HepG2 (cell line): ENCODE measurements around the gene UST.

Experiments
- BHLHE40 ChIP-seq: IDR thresholded peaks from 2 replicates; pipeline ENCODE4 v1.6.1; 2011; ENCODE audit warnings: low read length, improper control_type of control experiment
- CBX5 ChIP-seq: sonication (generic); formaldehyde crosslinking; IDR thresholded peaks from 2 replicates; pipeline ENCODE4 v1.4.0; 2020; ENCODE audit warnings: missing genetic modification reagents, borderline replicate concordance
- EED ChIP-seq: sonication (generic); formaldehyde crosslinking; IDR thresholded peaks from 2 replicates; pipeline ENCODE4 v1.5.0; 2020; ENCODE audit warnings: mild to moderate bottlenecking, missing genetic modification reagents
- NR2C2 ChIP-seq: sonication (generic); formaldehyde crosslinking; IDR thresholded peaks from 2 replicates; pipeline ENCODE4 v1.4.0; 2020; ENCODE audit warnings: missing genetic modification reagents, mild to moderate bottlenecking, moderate library complexity, borderline replicate concordance
- RAD21 ChIP-seq: fragments of 450-650 bp; formaldehyde crosslinking; IDR thresholded peaks from 2 replicates; pipeline ENCODE4 v1.5.0; 2020; ENCODE audit warnings: mild to moderate bottlenecking
- TAF1 ChIP-seq: sonication (generic); formaldehyde crosslinking; IDR thresholded peaks from 2 replicates; pipeline ENCODE4 v1.4.0; 2020; ENCODE audit warnings: missing genetic modification reagents
- ZNF883 ChIP-seq: sonication (generic); formaldehyde crosslinking; IDR thresholded peaks from 2 replicates; pipeline ENCODE4 v1.5.1; 2020; ENCODE audit warnings: mild to moderate bottlenecking, missing genetic modification reagents; ENCODE audit errors: not compliant biosample characterization
- TF ChIP-seq, protein P1 (sequence below): sonication (generic); formaldehyde crosslinking; IDR thresholded peaks from 2 replicates; pipeline ENCODE4 v1.5.0; 2020; ENCODE audit warnings: mild to moderate bottlenecking, missing genetic modification reagents, moderate library complexity
- TF ChIP-seq, protein P2 (sequence below): sonication (generic); formaldehyde crosslinking; IDR thresholded peaks from 2 replicates; pipeline ENCODE4 v1.8.0; 2022; ENCODE audit warnings: mild to moderate bottlenecking, missing genetic modification reagents, borderline replicate concordance

DNA sequence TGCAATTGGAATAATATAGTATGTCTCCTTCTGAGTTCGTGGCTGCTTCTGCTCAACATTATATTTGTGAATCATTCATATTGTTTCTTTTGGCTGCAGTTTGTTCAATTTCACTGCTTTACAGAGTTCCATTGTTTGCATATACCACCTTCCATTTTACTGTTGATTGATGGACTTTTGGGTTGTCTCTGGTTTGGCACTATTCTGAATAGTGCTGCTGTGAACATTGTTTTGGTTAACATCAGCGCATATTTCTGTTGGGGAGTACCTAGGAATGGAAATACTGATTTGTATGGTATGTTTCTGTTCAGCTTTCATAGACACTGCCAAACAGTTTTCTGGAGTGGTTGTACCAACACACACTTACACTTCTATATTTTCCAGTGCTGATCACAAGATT is 46.9 kb downstream of the UST start:
- TF ChIP-seq EED (CRISPR knock-in tag) (no peak), TAF1 (CRISPR knock-in tag) (no peak), RAD21 (no peak), NR2C2 (CRISPR knock-in tag) (no peak), BHLHE40 (no peak), ZNF883 (no peak), CBX5 (CRISPR knock-in tag) (no peak)
- TF ChIP-seq, protein P1, sequence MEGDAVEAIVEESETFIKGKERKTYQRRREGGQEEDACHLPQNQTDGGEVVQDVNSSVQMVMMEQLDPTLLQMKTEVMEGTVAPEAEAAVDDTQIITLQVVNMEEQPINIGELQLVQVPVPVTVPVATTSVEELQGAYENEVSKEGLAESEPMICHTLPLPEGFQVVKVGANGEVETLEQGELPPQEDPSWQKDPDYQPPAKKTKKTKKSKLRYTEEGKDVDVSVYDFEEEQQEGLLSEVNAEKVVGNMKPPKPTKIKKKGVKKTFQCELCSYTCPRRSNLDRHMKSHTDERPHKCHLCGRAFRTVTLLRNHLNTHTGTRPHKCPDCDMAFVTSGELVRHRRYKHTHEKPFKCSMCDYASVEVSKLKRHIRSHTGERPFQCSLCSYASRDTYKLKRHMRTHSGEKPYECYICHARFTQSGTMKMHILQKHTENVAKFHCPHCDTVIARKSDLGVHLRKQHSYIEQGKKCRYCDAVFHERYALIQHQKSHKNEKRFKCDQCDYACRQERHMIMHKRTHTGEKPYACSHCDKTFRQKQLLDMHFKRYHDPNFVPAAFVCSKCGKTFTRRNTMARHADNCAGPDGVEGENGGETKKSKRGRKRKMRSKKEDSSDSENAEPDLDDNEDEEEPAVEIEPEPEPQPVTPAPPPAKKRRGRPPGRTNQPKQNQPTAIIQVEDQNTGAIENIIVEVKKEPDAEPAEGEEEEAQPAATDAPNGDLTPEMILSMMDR: no peak
- TF ChIP-seq, protein P2, sequence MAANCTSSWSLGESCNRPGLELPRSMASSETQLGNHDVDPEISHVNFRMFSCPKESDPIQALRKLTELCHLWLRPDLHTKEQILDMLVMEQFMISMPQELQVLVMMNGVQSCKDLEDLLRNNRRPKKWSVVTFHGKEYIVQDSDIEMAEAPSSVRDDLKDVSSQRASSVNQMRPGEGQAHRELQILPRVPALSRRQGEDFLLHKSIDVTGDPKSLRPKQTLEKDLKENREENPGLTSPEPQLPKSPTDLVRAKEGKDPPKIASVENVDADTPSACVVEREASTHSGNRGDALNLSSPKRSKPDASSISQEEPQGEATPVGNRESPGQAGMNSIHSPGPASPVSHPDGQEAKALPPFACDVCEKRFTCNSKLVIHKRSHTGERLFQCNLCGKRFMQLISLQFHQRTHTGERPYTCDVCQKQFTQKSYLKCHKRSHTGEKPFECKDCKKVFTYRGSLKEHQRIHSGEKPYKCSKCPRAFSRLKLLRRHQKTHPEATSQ (CRISPR knock-in tag): no peak
